ENCODE results near the gene AREG.
A peak's percentile ranks its signal among the peaks of the same experiment; 100 is the strongest.

- TF ChIP-seq CTCF (IDR thresholded peaks at IDR 0.05 in 2 of 3, conservative IDR thresholded peaks at IDR 0.05 in 1 of 3; ENCODE audit: borderline replicate concordance in 1 of 3, insufficient read depth in 1 of 3, low read depth in 2 of 3, low read length in 2 of 3), result no peak
- no peak for TF ChIP-seq REST (IDR thresholded peaks at IDR 0.05; ENCODE audit: low read depth)
- no peak for TF ChIP-seq POLR2A (IDR thresholded peaks at IDR 0.05; ENCODE audit: borderline replicate concordance, extremely low read depth, insufficient read depth, insufficient read length)
- TF ChIP-seq JUND (IDR thresholded peaks at IDR 0.05), result peak; percentile 81
- TF ChIP-seq CEBPB (IDR thresholded peaks at IDR 0.05; ENCODE audit: low read depth), result peak; percentile 24; the same call in 1 of the 2 replicates
- no peak for TF ChIP-seq ZFX (IDR thresholded peaks at IDR 0.05)
- TF ChIP-seq EZH2 (IDR thresholded peaks at IDR 0.05), result no peak
These were observed 11.3 kb downstream of the AREG start for GRCh38 chr4:74456056-74456744.

Measured in HCT116 (cell line).